ENCODE data around the gene ADCYAP1. TPM values are rescaled to one million over a fixed set of nuclear protein-coding genes. Genes with fewer than 3 reads are reported as not detected.
"Not testable (repeated sequence)": the region's sequence is repeated elsewhere in the genome, so short reads cannot be mapped to it uniquely, and the experiment has no call there.

ADCYAP1 gene
- not detected for polyA plus RNA-seq (ENCODE audit: low read depth in 6 of 6)

GRCh38 chr18:904218-905090, at the start of gene ADCYAP1:
TSS of gene ADCYAP1 (plus strand) at chr18:904871. CDS start at chr18:905387, 516 bp downstream.
- Mint-ChIP-seq H3K27ac (peak within 1 kb of the TSS in 2 of 6 donors; percentile 3 to 28), H3K36me3 (peaks cover 4 to 17% of the 10 kb centered on the region in 2 donors), H3K4me1 (peaks cover 4 to 12% (median 5%) of the 10 kb centered on the region in 3 donors), H3K4me3 (peak within 1 kb of the TSS in 5 of 8 donors; percentile 12 to 64 (median 27)), H3K9me3 (peaks cover 0 to 23% (median 5%) of the 10 kb centered on the region in 7 donors), H3K27me3 (peaks cover 39 to 83% (median 79%) of the 10 kb centered on the region in 3 donors)
- DNase-seq: no peak
- no peak for ATAC-seq (ENCODE audit: low read depth in 2 of 2)

GRCh38 chr18:857986-858385, 46.7 kb upstream of the ADCYAP1 start:
- H3K27me3 Mint-ChIP-seq: peaks cover 20 to 43% (median 41%) of the 10 kb centered on the region in 3 donors
- H3K4me1 Mint-ChIP-seq: no peaks in the 10 kb centered on the region
- H3K4me3 Mint-ChIP-seq: no peak overlapping the region
- no peak for DNase-seq
- no peak overlapping the region for H3K27ac Mint-ChIP-seq
- H3K9me3 Mint-ChIP-seq: no peaks in the 10 kb centered on the region
- H3K36me3 Mint-ChIP-seq: no peaks in the 10 kb centered on the region
- ATAC-seq (ENCODE audit: low read depth in 2 of 2): no peak

GRCh38 chr18:864872-865273, 39.8 kb upstream of the ADCYAP1 start:
- ATAC-seq (ENCODE audit: low read depth in 2 of 2): peak in 1 of 2 donors; percentile 45
- DNase-seq: peak; percentile 3
- peaks cover 0 to 6% (median 2%) of the 10 kb centered on the region in 3 donors for H3K4me1 Mint-ChIP-seq
- H3K27me3 Mint-ChIP-seq: peaks cover 32 to 49% (median 46%) of the 10 kb centered on the region in 3 donors
- no peak overlapping the region for H3K4me3 Mint-ChIP-seq
- H3K27ac Mint-ChIP-seq: no peak overlapping the region
- no peaks in the 10 kb centered on the region for H3K36me3 Mint-ChIP-seq
- H3K9me3 Mint-ChIP-seq: no peaks in the 10 kb centered on the region

GRCh38 chr18:867257-867656, 37.4 kb upstream of the ADCYAP1 start:
- H3K9me3 Mint-ChIP-seq: peaks cover 0 to 9% (median 3%) of the 10 kb centered on the region in 7 donors
- no peak overlapping the region for H3K27ac Mint-ChIP-seq
- DNase-seq (no peak), ATAC-seq (ENCODE audit: low read depth in 2 of 2) (no peak)
- no peak overlapping the region for H3K4me3 Mint-ChIP-seq
- H3K27me3 Mint-ChIP-seq: peaks cover 30 to 48% (median 47%) of the 10 kb centered on the region in 3 donors
- H3K4me1 Mint-ChIP-seq: peaks cover 0 to 6% (median 2%) of the 10 kb centered on the region in 3 donors
- no peaks in the 10 kb centered on the region for H3K36me3 Mint-ChIP-seq

- not testable (repeated sequence) for ATAC-seq (ENCODE audit: low read depth in 2 of 2); H3K27ac Mint-ChIP-seq
- H3K4me1 Mint-ChIP-seq: peaks cover 0 to 14% (median 8%) of the 10 kb centered on the region in 3 donors
Measured at GRCh38 chr18:873426-873825, 31.2 kb upstream of the ADCYAP1 start.

GRCh38 chr18:875912-876311, 28.8 kb upstream of the ADCYAP1 start:
- ATAC-seq (ENCODE audit: low read depth in 2 of 2) (no peak), DNase-seq (no peak)
- H3K9me3 Mint-ChIP-seq: peaks cover 2 to 25% (median 12%) of the 10 kb centered on the region in 7 donors
- H3K4me3 Mint-ChIP-seq: no peak overlapping the region
- no peak overlapping the region for H3K27ac Mint-ChIP-seq
- peaks cover 0 to 14% (median 8%) of the 10 kb centered on the region in 3 donors for H3K4me1 Mint-ChIP-seq
- no peaks in the 10 kb centered on the region for H3K36me3 Mint-ChIP-seq
- peaks cover 7 to 17% (median 9%) of the 10 kb centered on the region in 3 donors for H3K27me3 Mint-ChIP-seq

More at GRCh38 chr18:873426-873825, 31.2 kb upstream of the ADCYAP1 start:
- not testable (repeated sequence) for H3K36me3 Mint-ChIP-seq, DNase-seq
- peaks cover 9 to 15% (median 13%) of the 10 kb centered on the region in 3 donors for H3K27me3 Mint-ChIP-seq
- peak overlapping the region in 5 of 8 donors; percentile 11 to 77 (median 68) for H3K4me3 Mint-ChIP-seq
- peaks cover 0 to 28% (median 12%) of the 10 kb centered on the region in 7 donors for H3K9me3 Mint-ChIP-seq

GRCh38 chr18:877238-877637, 27.4 kb upstream of the ADCYAP1 start:
- peaks cover 7 to 14% (median 11%) of the 10 kb centered on the region in 3 donors for H3K27me3 Mint-ChIP-seq

GRCh38 chr18:886076-886475, 18.6 kb upstream of the ADCYAP1 start:
- DNase-seq (no peak), ATAC-seq (ENCODE audit: low read depth in 2 of 2) (no peak)
- no peak overlapping the region for H3K27ac Mint-ChIP-seq
- H3K27me3 Mint-ChIP-seq: peaks cover 8 to 18% (median 14%) of the 10 kb centered on the region in 3 donors
- H3K4me1 Mint-ChIP-seq: no peaks in the 10 kb centered on the region
- no peaks in the 10 kb centered on the region for H3K36me3 Mint-ChIP-seq
- peaks cover 0 to 9% (median 0%) of the 10 kb centered on the region in 7 donors for H3K9me3 Mint-ChIP-seq
- H3K4me3 Mint-ChIP-seq: no peak overlapping the region

More at GRCh38 chr18:877238-877637, 27.4 kb upstream of the ADCYAP1 start:
- DNase-seq (no peak), ATAC-seq (ENCODE audit: low read depth in 2 of 2) (no peak)
- peaks cover 0 to 14% (median 8%) of the 10 kb centered on the region in 3 donors for H3K4me1 Mint-ChIP-seq
- no peak overlapping the region for H3K4me3 Mint-ChIP-seq
- H3K27ac Mint-ChIP-seq: no peak overlapping the region
- peaks cover 0 to 20% (median 10%) of the 10 kb centered on the region in 7 donors for H3K9me3 Mint-ChIP-seq
- no peaks in the 10 kb centered on the region for H3K36me3 Mint-ChIP-seq

GRCh38 chr18:887716-888115, 17.0 kb upstream of the ADCYAP1 start:
- no peak for ATAC-seq (ENCODE audit: low read depth in 2 of 2)
- H3K4me3 Mint-ChIP-seq: no peak overlapping the region
- no peak for DNase-seq
- H3K9me3 Mint-ChIP-seq: peaks cover 0 to 9% (median 0%) of the 10 kb centered on the region in 7 donors
- H3K36me3 Mint-ChIP-seq: no peaks in the 10 kb centered on the region
- peaks cover 5 to 24% (median 7%) of the 10 kb centered on the region in 3 donors for H3K27me3 Mint-ChIP-seq
- no peaks in the 10 kb centered on the region for H3K4me1 Mint-ChIP-seq
- no peak overlapping the region for H3K27ac Mint-ChIP-seq

- H3K4me1 Mint-ChIP-seq: no peaks in the 10 kb centered on the region
- DNase-seq (no peak), ATAC-seq (ENCODE audit: low read depth in 2 of 2) (no peak)
- H3K27ac Mint-ChIP-seq: no peak overlapping the region
- H3K4me3 Mint-ChIP-seq: no peak overlapping the region
- H3K27me3 Mint-ChIP-seq: peaks cover 5 to 31% (median 8%) of the 10 kb centered on the region in 3 donors
- peaks cover 0 to 6% (median 0%) of the 10 kb centered on the region in 7 donors for H3K9me3 Mint-ChIP-seq
- H3K36me3 Mint-ChIP-seq: no peaks in the 10 kb centered on the region
Measured at GRCh38 chr18:892316-892715, 12.4 kb upstream of the ADCYAP1 start.

- Mint-ChIP-seq H3K36me3 (no peaks in the 10 kb centered on the region), H3K4me3 (no peak overlapping the region), H3K4me1 (no peaks in the 10 kb centered on the region), H3K27ac (no peak overlapping the region), H3K27me3 (peaks cover 19 to 39% (median 28%) of the 10 kb centered on the region in 3 donors), H3K9me3 (peaks cover 0 to 4% (median 2%) of the 10 kb centered on the region in 7 donors)
- ATAC-seq (ENCODE audit: low read depth in 2 of 2) (no peak), DNase-seq (no peak)
Measured at GRCh38 chr18:896315-896714, 8.4 kb upstream of the ADCYAP1 start.

- H3K4me1 Mint-ChIP-seq: peaks cover 0 to 6% (median 4%) of the 10 kb centered on the region in 3 donors
- no peak for ATAC-seq (ENCODE audit: low read depth in 2 of 2)
- no peak for DNase-seq
- H3K27me3 Mint-ChIP-seq: peaks cover 40 to 72% (median 70%) of the 10 kb centered on the region in 3 donors
- peaks cover 0 to 17% of the 10 kb centered on the region in 2 donors for H3K36me3 Mint-ChIP-seq
- H3K9me3 Mint-ChIP-seq: peaks cover 0 to 23% (median 3%) of the 10 kb centered on the region in 7 donors
- H3K27ac Mint-ChIP-seq: no peak overlapping the region
- no peak overlapping the region for H3K4me3 Mint-ChIP-seq
Measured at GRCh38 chr18:901761-902160, 2.9 kb upstream of the ADCYAP1 start.

- peaks cover 40 to 74% (median 72%) of the 10 kb centered on the region in 3 donors for H3K27me3 Mint-ChIP-seq
- DNase-seq (no peak), ATAC-seq (ENCODE audit: low read depth in 2 of 2) (no peak)
- peaks cover 0 to 6% (median 4%) of the 10 kb centered on the region in 3 donors for H3K4me1 Mint-ChIP-seq
- H3K27ac Mint-ChIP-seq: no peak overlapping the region
- peak overlapping the region in 1 of 8 donors; percentile 3 for H3K4me3 Mint-ChIP-seq
- peaks cover 0 to 23% (median 3%) of the 10 kb centered on the region in 7 donors for H3K9me3 Mint-ChIP-seq
- peaks cover 0 to 17% of the 10 kb centered on the region in 2 donors for H3K36me3 Mint-ChIP-seq
Measured at GRCh38 chr18:902229-902628, 2.4 kb upstream of the ADCYAP1 start.

All from naive B cell (primary cell).